PFSK-1 (cell line): ENCODE measurements around the gene HLA-DRA.

Experiments used
- FOXP2 ChIP-seq: optimal IDR thresholded peaks from 2 replicates; pipeline ENCODE3; 2011; ENCODE audit warnings: borderline replicate concordance, control low read depth, inconsistent platforms; ENCODE audit not compliant: insufficient read depth; ENCODE audit errors: extremely low read length, extremely low read depth
- POLR2AphosphoS5 ChIP-seq: IDR thresholded peaks from 2 replicates; pipeline ENCODE4 v1.6.1; 2012; ENCODE audit warnings: low read depth, mild to moderate bottlenecking, control low read depth, low read length, moderate library complexity
- SIN3A ChIP-seq: IDR thresholded peaks from 2 replicates; pipeline ENCODE4 v1.6.1; 2012; ENCODE audit warnings: mild to moderate bottlenecking, low read length, moderate library complexity, borderline replicate concordance; ENCODE audit not compliant: insufficient read depth
- TAF1 ChIP-seq: IDR thresholded peaks from 2 replicates; pipeline ENCODE4 v1.6.1; 2012; ENCODE audit warnings: low read length, control low read depth, borderline replicate concordance; ENCODE audit not compliant: insufficient read depth
- TF ChIP-seq, protein P1 (sequence below), 2 experiments: IDR thresholded peaks; 2 replicates each; pipeline versions ENCODE4 v1.6.1 to v1.8.0; 2011 to 2012; ENCODE audit warnings: low read depth in 2 of 2, low read length in 2 of 2, control low read depth in 1 of 2, inconsistent platforms in 1 of 2, mild to moderate bottlenecking in 1 of 2, moderate library complexity in 1 of 2; ENCODE audit not compliant: insufficient read depth in 1 of 2

DNA sequence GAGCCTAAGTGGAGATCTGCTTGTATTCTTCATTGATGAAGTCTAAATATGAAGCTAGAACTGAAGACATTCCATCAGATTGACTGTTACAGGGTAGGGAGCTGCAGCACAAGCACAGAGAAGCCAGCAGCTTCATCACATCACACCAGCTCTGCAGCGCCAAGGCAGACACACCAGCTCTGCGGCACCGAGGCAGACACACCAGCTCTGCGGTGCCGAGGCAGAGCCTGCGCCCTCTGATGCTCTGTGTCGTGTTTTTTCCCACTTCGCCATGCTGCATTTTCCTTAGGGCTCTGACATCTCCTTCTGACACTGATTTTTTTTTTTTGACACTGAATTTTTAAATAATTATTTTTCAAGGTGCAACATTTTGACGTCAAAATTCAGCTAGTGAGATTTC, 33.5 kb upstream of the HLA-DRA start:
- TF ChIP-seq TAF1 (no peak), POLR2AphosphoS5 (no peak), FOXP2 (no peak), SIN3A (no peak)
- TF ChIP-seq, protein P1, sequence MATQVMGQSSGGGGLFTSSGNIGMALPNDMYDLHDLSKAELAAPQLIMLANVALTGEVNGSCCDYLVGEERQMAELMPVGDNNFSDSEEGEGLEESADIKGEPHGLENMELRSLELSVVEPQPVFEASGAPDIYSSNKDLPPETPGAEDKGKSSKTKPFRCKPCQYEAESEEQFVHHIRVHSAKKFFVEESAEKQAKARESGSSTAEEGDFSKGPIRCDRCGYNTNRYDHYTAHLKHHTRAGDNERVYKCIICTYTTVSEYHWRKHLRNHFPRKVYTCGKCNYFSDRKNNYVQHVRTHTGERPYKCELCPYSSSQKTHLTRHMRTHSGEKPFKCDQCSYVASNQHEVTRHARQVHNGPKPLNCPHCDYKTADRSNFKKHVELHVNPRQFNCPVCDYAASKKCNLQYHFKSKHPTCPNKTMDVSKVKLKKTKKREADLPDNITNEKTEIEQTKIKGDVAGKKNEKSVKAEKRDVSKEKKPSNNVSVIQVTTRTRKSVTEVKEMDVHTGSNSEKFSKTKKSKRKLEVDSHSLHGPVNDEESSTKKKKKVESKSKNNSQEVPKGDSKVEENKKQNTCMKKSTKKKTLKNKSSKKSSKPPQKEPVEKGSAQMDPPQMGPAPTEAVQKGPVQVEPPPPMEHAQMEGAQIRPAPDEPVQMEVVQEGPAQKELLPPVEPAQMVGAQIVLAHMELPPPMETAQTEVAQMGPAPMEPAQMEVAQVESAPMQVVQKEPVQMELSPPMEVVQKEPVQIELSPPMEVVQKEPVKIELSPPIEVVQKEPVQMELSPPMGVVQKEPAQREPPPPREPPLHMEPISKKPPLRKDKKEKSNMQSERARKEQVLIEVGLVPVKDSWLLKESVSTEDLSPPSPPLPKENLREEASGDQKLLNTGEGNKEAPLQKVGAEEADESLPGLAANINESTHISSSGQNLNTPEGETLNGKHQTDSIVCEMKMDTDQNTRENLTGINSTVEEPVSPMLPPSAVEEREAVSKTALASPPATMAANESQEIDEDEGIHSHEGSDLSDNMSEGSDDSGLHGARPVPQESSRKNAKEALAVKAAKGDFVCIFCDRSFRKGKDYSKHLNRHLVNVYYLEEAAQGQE (IDR thresholded peaks at IDR 0.05; ENCODE audit: insufficient read depth in 1 of 2, low read depth in 2 of 2, low read length in 2 of 2): no peak
